Ectodermal cell (in vitro differentiated cells): ENCODE data around the gene PGBD2.
"Not testable (repeated sequence)": the region's sequence is repeated elsewhere in the genome, so short reads cannot be mapped to it uniquely, and the experiment has no call there.

ENCODE experiments used
- H3K27ac ChIP-seq: 2 replicates; pipeline ENCODE4 v1.7.0; 2013; ENCODE audit warnings: mild to moderate bottlenecking, low read depth, low read length; ENCODE audit not compliant: insufficient read depth, poor library complexity, severe bottlenecking
- H3K27me3 ChIP-seq: 2 replicates; pipeline ENCODE4 v1.7.0; 2013; ENCODE audit warnings: mild to moderate bottlenecking, low read length; ENCODE audit not compliant: insufficient read depth, control insufficient read depth, poor library complexity, severe bottlenecking
- H3K36me3 ChIP-seq: one replicate; pipeline ENCODE4 v1.7.0; 2013; ENCODE audit warnings: low read length; ENCODE audit not compliant: control insufficient read depth, insufficient read depth
- H3K4me1 ChIP-seq: one replicate; pipeline ENCODE4 v1.7.0; 2013; ENCODE audit warnings: low read length; ENCODE audit not compliant: control insufficient read depth, insufficient read depth
- H3K4me3 ChIP-seq: 2 replicates; pipeline ENCODE4 v1.7.0; 2013; ENCODE audit warnings: low read depth, low read length, control low read depth; ENCODE audit not compliant: insufficient read depth
- H3K9me3 ChIP-seq: 2 replicates; pipeline ENCODE4 v1.7.0; 2013; ENCODE audit warnings: mild to moderate bottlenecking, low read length, moderate library complexity; ENCODE audit not compliant: control insufficient read depth
- WGBS, 2 experiments: methylation state at CpG; one replicate each; pipeline ENCODE4 v1.1.7; 2013; ENCODE audit warnings: missing lambda C conversion rate in 2 of 2; 5-methylcytosine and 5-hydroxymethylcytosine counted together

PGBD2 gene

GRCh38 chr1:248871837-248872401, 34.1 kb upstream of the PGBD2 start:
- no peaks in the 10 kb centered on the region for H3K27me3 ChIP-seq
- no peaks in the 10 kb centered on the region for H3K9me3 ChIP-seq
- H3K36me3 ChIP-seq = no peaks in the 10 kb centered on the region
- WGBS, 2 experiments = 93 to 95% methylated on average over 3 of the region's 3 CpGs
- no peak overlapping the region for H3K4me3 ChIP-seq
- H3K27ac ChIP-seq = no peak overlapping the region
- H3K4me1 ChIP-seq = no peaks in the 10 kb centered on the region

DNA sequence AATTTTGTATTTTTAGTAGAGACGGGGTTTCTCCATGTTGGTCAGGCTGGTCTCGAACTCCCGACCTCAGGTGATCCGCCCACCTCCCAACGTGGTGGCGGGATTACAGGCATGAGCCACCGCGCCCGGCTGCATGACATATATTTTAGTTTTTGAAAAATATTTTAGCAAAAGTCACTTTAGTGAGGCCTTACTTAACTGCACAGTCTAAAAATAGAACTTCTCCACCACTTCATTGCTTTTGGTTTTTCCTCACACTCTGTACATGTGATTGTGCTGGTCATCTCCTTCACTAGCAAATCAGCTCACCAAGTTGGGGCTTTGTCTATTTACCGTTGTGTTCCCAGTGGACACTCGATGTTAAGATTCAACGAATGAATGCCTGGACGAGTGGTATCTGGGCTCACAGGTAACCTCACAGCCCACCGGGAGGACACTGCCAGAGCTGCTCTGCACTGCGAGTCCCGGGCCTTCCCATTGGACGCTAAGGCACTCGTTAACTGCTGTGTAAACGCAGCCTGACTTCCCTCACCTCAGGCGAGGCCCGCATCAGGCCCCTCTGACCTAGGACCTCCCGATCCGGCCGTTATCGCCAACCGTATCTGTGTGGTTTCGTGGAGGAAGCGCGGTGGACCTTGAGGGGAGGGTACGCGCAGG, 33.2 kb upstream of the PGBD2 start:
- H3K4me3 ChIP-seq = peak overlapping the region; percentile 60
- H3K9me3 ChIP-seq = no peaks in the 10 kb centered on the region
- H3K36me3 ChIP-seq = no peaks in the 10 kb centered on the region
- 1 to 3% methylated on average over 31 of the region's 31 CpGs for WGBS, 2 experiments
- peak overlapping the region; percentile 80 for H3K27ac ChIP-seq
- no peaks in the 10 kb centered on the region for H3K4me1 ChIP-seq
- H3K27me3 ChIP-seq = no peaks in the 10 kb centered on the region

GRCh38 chr1:248873409-248873992, 32.5 kb upstream of the PGBD2 start:
- Histone ChIP-seq H3K36me3 (no peaks in the 10 kb centered on the region), H3K27me3 (no peaks in the 10 kb centered on the region), H3K4me3 (peak overlapping the region; percentile 60), H3K9me3 (no peaks in the 10 kb centered on the region), H3K27ac (peak overlapping the region; percentile 80), H3K4me1 (no peaks in the 10 kb centered on the region)
- 0 to 1% methylated on average over 41 of the region's 41 CpGs for WGBS, 2 experiments

- no peaks in the 10 kb centered on the region for H3K27me3 ChIP-seq
- 5% methylated on average over 23 of the region's 23 CpGs for WGBS, 2 experiments
- peak overlapping the region; percentile 67 for H3K27ac ChIP-seq
- no peaks in the 10 kb centered on the region for H3K4me1 ChIP-seq
- peak overlapping the region; percentile 60 for H3K4me3 ChIP-seq
- no peaks in the 10 kb centered on the region for H3K9me3 ChIP-seq
- H3K36me3 ChIP-seq = no peaks in the 10 kb centered on the region
Measured at GRCh38 chr1:248873993-248874533, 32.0 kb upstream of the PGBD2 start.

DNA sequence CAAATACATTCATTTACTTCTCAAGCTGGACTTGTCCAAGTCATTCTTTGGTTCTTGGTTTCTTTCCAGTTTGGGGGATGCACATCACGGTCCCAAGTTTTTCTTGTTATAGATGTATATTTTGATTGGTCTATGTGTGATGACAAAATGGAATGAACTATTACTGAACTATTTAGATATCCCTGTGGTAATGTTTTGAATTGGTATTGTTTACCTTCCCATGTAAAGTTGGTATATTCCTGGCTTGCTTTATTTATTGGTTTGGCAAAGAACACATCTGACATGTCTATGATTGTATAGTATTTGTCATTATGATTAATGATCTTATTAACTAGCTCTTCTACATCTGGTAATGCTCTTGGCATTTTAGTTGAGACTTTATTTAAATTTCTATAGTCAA, 24.8 kb upstream of the PGBD2 start:
- H3K4me1 ChIP-seq = no peaks in the 10 kb centered on the region
- H3K9me3 ChIP-seq = no peaks in the 10 kb centered on the region
- no peak overlapping the region for H3K4me3 ChIP-seq
- 80 to 96% methylated on average over 1 of the region's 1 CpG for WGBS, 2 experiments
- H3K27ac ChIP-seq = no peak overlapping the region
- H3K27me3 ChIP-seq = no peaks in the 10 kb centered on the region
- H3K36me3 ChIP-seq = no peaks in the 10 kb centered on the region

GRCh38 chr1:248882427-248882826, 23.6 kb upstream of the PGBD2 start:
- WGBS, 2 experiments = 92 to 95% methylated on average over 6 to 7 of the region's 7 CpGs
- H3K36me3 ChIP-seq, H3K27me3 ChIP-seq, H3K27ac ChIP-seq, H3K4me1 ChIP-seq, H3K9me3 ChIP-seq, H3K4me3 ChIP-seq: not testable (repeated sequence)

GRCh38 chr1:248884632-248885295, 21.3 kb upstream of the PGBD2 start:
- peaks cover 4% of the 10 kb centered on the region for H3K4me1 ChIP-seq
- H3K9me3 ChIP-seq = no peaks in the 10 kb centered on the region
- no peaks in the 10 kb centered on the region for H3K36me3 ChIP-seq
- H3K27ac ChIP-seq = no peak overlapping the region
- 93 to 100% methylated on average over 1 of the region's 1 CpG for WGBS, 2 experiments
- H3K4me3 ChIP-seq = no peak overlapping the region
- H3K27me3 ChIP-seq = no peaks in the 10 kb centered on the region

DNA sequence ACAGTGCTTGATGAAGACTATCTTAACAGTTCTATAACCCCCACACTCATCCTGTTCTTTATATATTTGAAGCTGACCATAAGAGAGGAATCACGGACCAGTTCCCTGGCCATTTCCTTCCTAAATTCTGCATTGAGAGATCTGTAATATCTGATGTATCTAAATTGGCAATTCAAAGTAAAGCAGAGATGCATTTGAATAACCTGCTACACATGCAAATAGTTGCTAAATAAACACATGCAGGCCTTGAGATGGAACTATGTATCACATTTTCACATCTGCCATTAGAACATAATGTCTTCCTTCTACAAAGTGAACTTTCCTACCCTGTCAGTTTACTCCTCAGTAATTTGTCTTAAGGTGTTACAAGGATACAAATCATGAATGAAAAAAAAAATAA, 20.4 kb upstream of the PGBD2 start:
- 71 to 80% methylated on average over 1 of the region's 1 CpG for WGBS, 2 experiments
- H3K4me1 ChIP-seq = peaks cover 4% of the 10 kb centered on the region
- H3K36me3 ChIP-seq = no peaks in the 10 kb centered on the region
- no peaks in the 10 kb centered on the region for H3K27me3 ChIP-seq
- no peak overlapping the region for H3K4me3 ChIP-seq
- H3K9me3 ChIP-seq = no peaks in the 10 kb centered on the region
- H3K27ac ChIP-seq = no peak overlapping the region

DNA sequence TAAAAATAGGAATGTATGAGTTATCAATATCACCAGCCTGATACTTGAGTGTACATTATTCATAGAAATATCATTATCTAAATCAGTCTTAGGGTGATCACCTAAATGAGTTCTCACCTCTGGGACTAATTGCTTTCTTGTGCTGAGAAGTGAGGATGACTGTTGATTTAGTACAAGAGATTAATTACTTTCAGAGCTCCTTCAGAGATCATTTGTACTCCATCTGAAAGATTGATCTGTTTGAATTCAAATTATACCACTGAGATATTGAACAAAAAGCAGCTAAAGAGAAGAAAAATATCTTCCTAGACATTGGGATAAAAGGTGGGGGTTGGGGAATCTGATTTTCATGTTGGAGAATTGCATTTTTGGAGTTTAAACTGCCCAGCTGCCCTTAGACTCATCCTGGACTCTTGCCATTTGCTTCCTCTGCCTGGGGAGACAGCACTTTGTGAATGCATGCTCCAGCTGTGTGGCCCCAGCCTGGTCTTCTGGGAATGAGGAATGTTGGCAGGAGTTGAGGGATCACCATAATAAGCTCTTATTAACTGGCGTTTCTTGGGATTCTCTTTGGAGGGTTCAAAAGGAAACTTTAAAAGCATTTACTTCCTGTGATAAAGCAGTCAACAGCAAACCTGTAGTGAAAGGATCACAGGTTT, 19.7 kb upstream of the PGBD2 start:
- Histone ChIP-seq H3K4me1 (peaks cover 4% of the 10 kb centered on the region), H3K36me3 (no peaks in the 10 kb centered on the region), H3K9me3 (no peaks in the 10 kb centered on the region), H3K27me3 (no peaks in the 10 kb centered on the region), H3K27ac (peak overlapping the region; percentile 11), H3K4me3 (no peak overlapping the region)
- WGBS, 2 experiments = 13 to 18% methylated on average over 1 of the region's 1 CpG

DNA sequence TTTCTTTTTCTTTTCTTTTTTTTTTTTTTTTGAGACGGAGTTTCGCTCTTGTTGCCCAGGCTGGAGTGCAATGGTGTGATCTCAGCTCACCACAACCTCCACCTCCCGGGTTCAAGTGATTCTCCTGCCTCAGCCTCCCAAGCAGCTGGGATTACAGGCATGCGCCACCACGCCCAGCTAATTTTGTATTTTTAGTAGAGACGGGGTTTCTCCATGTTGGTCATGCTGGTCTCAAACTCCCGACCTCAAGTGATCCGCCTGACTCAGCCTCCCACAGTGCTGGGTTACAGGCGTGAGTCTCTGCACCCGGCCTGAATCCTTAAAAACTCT, 16.2 kb upstream of the PGBD2 start:
- not testable (repeated sequence) for H3K36me3 ChIP-seq, H3K4me3 ChIP-seq, H3K4me1 ChIP-seq, H3K27ac ChIP-seq, H3K27me3 ChIP-seq, H3K9me3 ChIP-seq
- WGBS, 2 experiments = 80 to 85% methylated on average over 8 to 9 of the region's 10 CpGs
